Heart left ventricle (tissue), 13 donors: ENCODE results near the gene ANKK1.

Source experiments
- POLR2A ChIP-seq, 2 donors: fragments of 450-650 bp; IDR thresholded peaks; one replicate each; pipeline ENCODE4 v1.6.1; 2017; ENCODE audit warnings: antibody characterized with exemption in 2 of 2, mild to moderate bottlenecking in 2 of 2, moderate library complexity in 2 of 2
- TF ChIP-seq, protein P1 (sequence below), 12 donors: fragments of 200-600 bp; sonication (generic) in 4 of 12; IDR thresholded peaks; one replicate each; pipeline versions ENCODE4 v1.5.0 to v1.8.0; 2018 to 2022; ENCODE audit warnings: antibody characterized with exemption in 12 of 12, mild to moderate bottlenecking in 5 of 12
- donor health status: ischemic (EF 13 %, LVEDD 7.1; RV severe dilation, severe dysfunction).
- donor health status: DM: no; HTN: yes; CAD: no.
- donor health status: DM: no; HTN: no; CAD: no.
- donor health status: ischemic (EF 25% LVEDD 6.9; RV normal size, moderate dysfunction).
- donor health status: ischemic (EF 25% LVEDD 5.7; RV mildly dilated, moderate dysfunction).
- donor health status: ischemic (EF 35%, LVEDD 5.7; RV mildly dilated, moderate dysfunction).
- donor health status: nonischemic (EF 11% LVEDD 7.7; RV severe dilation, severe dysfunction).
- donor health status: DM: yes; HTN: yes; CAD: no.
- donor health status: PGD.
- donor health status: ischemic (EF 29% LVEDD 5.4; RV normal size, mild dysfunction).
- donor health status: nonischemic (EF 23%, LVEDD 6.1; RV moderate dilation, normal function).

DNA sequence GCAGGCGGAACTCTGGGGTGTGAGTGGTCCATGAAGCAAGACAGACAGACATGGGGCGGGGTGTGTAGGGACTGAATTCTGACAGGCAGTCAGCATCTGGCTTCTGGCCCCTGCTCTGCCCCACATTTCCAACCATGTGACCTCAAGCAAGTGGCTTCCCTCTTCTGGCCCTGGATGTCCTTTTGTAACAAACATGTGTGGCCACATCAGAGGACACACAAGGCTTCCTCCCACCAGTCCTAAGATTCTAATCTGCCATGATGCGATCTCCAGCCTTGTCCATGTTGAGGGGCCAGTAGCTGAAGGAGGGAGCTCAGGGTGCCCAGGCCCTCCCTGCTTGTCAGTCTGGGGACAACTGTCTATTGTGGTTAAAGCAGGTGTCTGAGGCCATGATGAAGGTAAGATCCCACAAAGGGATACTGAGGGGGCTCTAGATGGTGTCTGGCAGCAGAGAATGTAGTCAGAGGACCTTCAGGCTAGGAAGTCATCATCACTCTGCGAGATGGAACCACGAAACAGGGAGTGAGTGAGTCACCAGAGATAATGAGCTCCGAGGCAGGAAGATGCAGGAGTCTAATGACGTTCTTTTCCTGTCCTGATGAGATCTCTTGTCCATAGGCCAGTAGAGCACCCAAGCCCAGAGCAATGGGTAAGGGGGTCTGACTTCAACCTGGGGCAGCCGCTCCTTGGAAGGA lies 60.2 kb downstream of the ANKK1 start:
- TF ChIP-seq, protein P1, sequence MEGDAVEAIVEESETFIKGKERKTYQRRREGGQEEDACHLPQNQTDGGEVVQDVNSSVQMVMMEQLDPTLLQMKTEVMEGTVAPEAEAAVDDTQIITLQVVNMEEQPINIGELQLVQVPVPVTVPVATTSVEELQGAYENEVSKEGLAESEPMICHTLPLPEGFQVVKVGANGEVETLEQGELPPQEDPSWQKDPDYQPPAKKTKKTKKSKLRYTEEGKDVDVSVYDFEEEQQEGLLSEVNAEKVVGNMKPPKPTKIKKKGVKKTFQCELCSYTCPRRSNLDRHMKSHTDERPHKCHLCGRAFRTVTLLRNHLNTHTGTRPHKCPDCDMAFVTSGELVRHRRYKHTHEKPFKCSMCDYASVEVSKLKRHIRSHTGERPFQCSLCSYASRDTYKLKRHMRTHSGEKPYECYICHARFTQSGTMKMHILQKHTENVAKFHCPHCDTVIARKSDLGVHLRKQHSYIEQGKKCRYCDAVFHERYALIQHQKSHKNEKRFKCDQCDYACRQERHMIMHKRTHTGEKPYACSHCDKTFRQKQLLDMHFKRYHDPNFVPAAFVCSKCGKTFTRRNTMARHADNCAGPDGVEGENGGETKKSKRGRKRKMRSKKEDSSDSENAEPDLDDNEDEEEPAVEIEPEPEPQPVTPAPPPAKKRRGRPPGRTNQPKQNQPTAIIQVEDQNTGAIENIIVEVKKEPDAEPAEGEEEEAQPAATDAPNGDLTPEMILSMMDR (IDR thresholded peaks at IDR 0.05), result no peak
- TF ChIP-seq POLR2A (IDR thresholded peaks at IDR 0.05), result no peak
